ENCODE measurements around the gene BIRC7. TPM values are rescaled to one million over a fixed set of nuclear protein-coding genes. Genes with fewer than 3 reads are reported as not detected.

Gene BIRC7
- total and polyA plus RNA-seq, 2 donors (not counting 3 experiments of a cell fraction or from before 2014, with no cell fraction given) = not detected

DNA sequence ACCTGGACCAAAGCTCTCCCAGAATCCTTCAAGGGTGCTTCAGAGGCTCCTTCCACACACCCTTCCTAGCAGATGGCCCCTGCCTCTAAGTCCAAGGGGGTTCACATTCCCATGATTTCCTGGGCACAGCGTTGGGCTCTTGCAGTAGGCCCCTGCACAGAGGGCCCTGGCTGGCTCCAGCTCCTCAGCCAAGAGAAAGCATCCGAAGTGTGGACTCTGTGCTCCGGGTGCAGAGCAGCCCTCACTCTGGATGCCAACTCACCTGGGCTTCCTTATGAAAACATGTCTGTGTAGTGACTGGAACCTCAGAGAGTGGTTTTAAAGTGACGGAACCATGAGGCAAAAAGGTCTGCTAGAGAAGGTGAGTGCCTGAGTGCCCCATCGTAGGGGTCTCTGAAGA lies 31.3 kb upstream of the BIRC7 start:
- no peak overlapping the region for H3K9ac ChIP-seq (replicated peaks; ENCODE audit: extremely low read depth, insufficient read depth, low read length)
- DNase-seq (ENCODE audit: low read depth, low spot score) (no peak), FAIRE-seq (no peak)
- CTCF ChIA-PET = interaction anchor here (1.6 to 3.0 kb wide), 2 partner anchors 19 kb away, joined by 10 to 19 read pairs; no protein-coding TSS in a partner anchor
- H3K4me1 ChIP-seq (ENCODE audit: control insufficient read depth, extremely low read depth, insufficient read depth, low read length) = no peaks in the 10 kb centered on the region
- TF ChIP-seq JUN (IDR thresholded peaks at IDR 0.05; ENCODE audit: borderline replicate concordance, insufficient read depth, insufficient read length, low read depth) = no peak
- TF ChIP-seq, protein P1, sequence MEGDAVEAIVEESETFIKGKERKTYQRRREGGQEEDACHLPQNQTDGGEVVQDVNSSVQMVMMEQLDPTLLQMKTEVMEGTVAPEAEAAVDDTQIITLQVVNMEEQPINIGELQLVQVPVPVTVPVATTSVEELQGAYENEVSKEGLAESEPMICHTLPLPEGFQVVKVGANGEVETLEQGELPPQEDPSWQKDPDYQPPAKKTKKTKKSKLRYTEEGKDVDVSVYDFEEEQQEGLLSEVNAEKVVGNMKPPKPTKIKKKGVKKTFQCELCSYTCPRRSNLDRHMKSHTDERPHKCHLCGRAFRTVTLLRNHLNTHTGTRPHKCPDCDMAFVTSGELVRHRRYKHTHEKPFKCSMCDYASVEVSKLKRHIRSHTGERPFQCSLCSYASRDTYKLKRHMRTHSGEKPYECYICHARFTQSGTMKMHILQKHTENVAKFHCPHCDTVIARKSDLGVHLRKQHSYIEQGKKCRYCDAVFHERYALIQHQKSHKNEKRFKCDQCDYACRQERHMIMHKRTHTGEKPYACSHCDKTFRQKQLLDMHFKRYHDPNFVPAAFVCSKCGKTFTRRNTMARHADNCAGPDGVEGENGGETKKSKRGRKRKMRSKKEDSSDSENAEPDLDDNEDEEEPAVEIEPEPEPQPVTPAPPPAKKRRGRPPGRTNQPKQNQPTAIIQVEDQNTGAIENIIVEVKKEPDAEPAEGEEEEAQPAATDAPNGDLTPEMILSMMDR (IDR thresholded peaks at IDR 0.05; ENCODE audit: extremely low read depth in 1 of 2, insufficient read depth in 1 of 2, low read depth in 1 of 2, low read length in 2 of 2) = no peak
- no peak for TF ChIP-seq POLR2A (IDR thresholded peaks at IDR 0.05; ENCODE audit: low read depth, low read length)
- TF ChIP-seq FOS (IDR thresholded peaks at IDR 0.05; ENCODE audit: borderline replicate concordance, insufficient read depth, low read length) = no peak
- TF ChIP-seq EZH2 (IDR thresholded peaks at IDR 0.05; ENCODE audit: borderline replicate concordance, low read depth, low read length, severe bottlenecking) = no peak
- no peaks in the 10 kb centered on the region for H3K9me1 ChIP-seq (replicated peaks; ENCODE audit: control insufficient read depth, extremely low read depth, insufficient read depth, low read length)
- peaks cover 86% of the 10 kb centered on the region for H3K79me2 ChIP-seq (ENCODE audit: control insufficient read depth, insufficient read depth, low read length)
- POLR2A ChIA-PET = no interaction called here
- no TSS peak for BruUV-seq (replicated peaks)
- H3K4me2 ChIP-seq (ENCODE audit: insufficient read depth, low read length) = no peak overlapping the region
- intact Hi-C loops (cut with micrococcal nuclease) (no loop called here), dilution Hi-C loops (cut with MboI; ENCODE audit: extremely low pct_ligation_motif_present, low sequenced_read_pairs) (no loop called here)
- H3K27ac ChIP-seq (ENCODE audit: insufficient read depth, low read depth, low read length) = no peak overlapping the region
- no peak overlapping the region for H3K4me3 ChIP-seq (replicated peaks in 1 of 3; ENCODE audit: insufficient read depth in 1 of 3, low read depth in 1 of 3, low read length in 3 of 3)
- no peaks in the 10 kb centered on the region for H3K27me3 ChIP-seq (ENCODE audit: control insufficient read depth in 2 of 2, insufficient read depth in 2 of 2, low read length in 2 of 2)
- peaks cover 12 to 56% of the 10 kb centered on the region in 2 experiments for H3K36me3 ChIP-seq (ENCODE audit: control insufficient read depth in 2 of 2, extremely low read depth in 1 of 2, insufficient read depth in 2 of 2, low read length in 2 of 2)
- H4K20me1 ChIP-seq (replicated peaks; ENCODE audit: control insufficient read depth, extremely low read depth, insufficient read depth, low read length) = no peaks in the 10 kb centered on the region
- H3K9me3 ChIP-seq (replicated peaks; ENCODE audit: control insufficient read depth, insufficient read depth, low read length) = no peaks in the 10 kb centered on the region
- no peak overlapping the region for H2AFZ ChIP-seq (ENCODE audit: low read depth, low read length)

DNA sequence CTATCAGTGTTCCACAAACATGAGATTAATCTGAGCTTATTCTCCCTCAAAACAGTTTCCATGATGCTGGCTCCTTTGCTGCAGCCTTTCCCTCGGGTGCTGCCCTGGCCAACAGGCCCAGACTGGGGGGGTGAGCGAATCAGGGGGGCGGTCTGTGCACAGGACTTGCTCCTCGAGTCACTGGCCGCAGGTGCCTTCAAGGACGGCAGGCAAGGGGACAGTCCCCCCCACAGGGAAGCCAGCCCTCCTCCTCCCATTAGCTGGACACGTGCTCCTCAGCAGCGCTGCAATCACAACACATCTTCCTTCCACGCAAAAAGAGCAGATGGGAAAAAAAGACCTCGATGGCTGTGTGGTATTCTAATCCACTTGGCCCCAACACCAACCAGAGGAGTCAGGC lies 29.8 kb upstream of the BIRC7 start:
- DNase-seq (ENCODE audit: low read depth, low spot score) (no peak), FAIRE-seq (no peak)
- Histone ChIP-seq H3K9me3 (replicated peaks; ENCODE audit: control insufficient read depth, insufficient read depth, low read length) (no peaks in the 10 kb centered on the region), H3K9me1 (replicated peaks; ENCODE audit: control insufficient read depth, extremely low read depth, insufficient read depth, low read length) (no peaks in the 10 kb centered on the region), H3K27ac (ENCODE audit: insufficient read depth, low read depth, low read length) (no peak overlapping the region), H4K20me1 (replicated peaks; ENCODE audit: control insufficient read depth, extremely low read depth, insufficient read depth, low read length) (no peaks in the 10 kb centered on the region), H3K9ac (replicated peaks; ENCODE audit: extremely low read depth, insufficient read depth, low read length) (no peak overlapping the region), H3K79me2 (ENCODE audit: control insufficient read depth, insufficient read depth, low read length) (peaks cover 85% of the 10 kb centered on the region), H3K4me2 (ENCODE audit: insufficient read depth, low read length) (no peak overlapping the region), H3K4me3 (replicated peaks in 1 of 3; ENCODE audit: insufficient read depth in 1 of 3, low read depth in 1 of 3, low read length in 3 of 3) (no peak overlapping the region), H3K36me3 (ENCODE audit: control insufficient read depth in 2 of 2, extremely low read depth in 1 of 2, insufficient read depth in 2 of 2, low read length in 2 of 2) (peaks cover 12 to 64% of the 10 kb centered on the region in 2 experiments), H3K4me1 (ENCODE audit: control insufficient read depth, extremely low read depth, insufficient read depth, low read length) (no peaks in the 10 kb centered on the region), H2AFZ (ENCODE audit: low read depth, low read length) (no peak overlapping the region), H3K27me3 (ENCODE audit: control insufficient read depth in 2 of 2, insufficient read depth in 2 of 2, low read length in 2 of 2) (no peaks in the 10 kb centered on the region)
- BruUV-seq (replicated peaks) = no TSS peak
- TF ChIP-seq POLR2AphosphoS5 (IDR thresholded peaks at IDR 0.05; ENCODE audit: insufficient read depth, low read depth, low read length) = no peak
- no peak for TF ChIP-seq POLR2A (IDR thresholded peaks at IDR 0.05; ENCODE audit: low read depth, low read length)
- TF ChIP-seq GATA2 (IDR thresholded peaks at IDR 0.05; ENCODE audit: insufficient read depth, insufficient read length, low read depth, low read length) = no peak
- TF ChIP-seq, protein P1 (IDR thresholded peaks at IDR 0.05; ENCODE audit: extremely low read depth in 1 of 2, insufficient read depth in 1 of 2, low read depth in 1 of 2, low read length in 2 of 2) = no peak
- no peak for TF ChIP-seq JUN (IDR thresholded peaks at IDR 0.05; ENCODE audit: borderline replicate concordance, insufficient read depth, insufficient read length, low read depth)
- TF ChIP-seq, protein P2, sequence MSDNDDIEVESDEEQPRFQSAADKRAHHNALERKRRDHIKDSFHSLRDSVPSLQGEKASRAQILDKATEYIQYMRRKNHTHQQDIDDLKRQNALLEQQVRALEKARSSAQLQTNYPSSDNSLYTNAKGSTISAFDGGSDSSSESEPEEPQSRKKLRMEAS (IDR thresholded peaks at IDR 0.05; ENCODE audit: insufficient read depth, insufficient read length) = no peak
- no peak for TF ChIP-seq FOS (IDR thresholded peaks at IDR 0.05; ENCODE audit: borderline replicate concordance, insufficient read depth, low read length)
- TF ChIP-seq EZH2 (IDR thresholded peaks at IDR 0.05; ENCODE audit: borderline replicate concordance, low read depth, low read length, severe bottlenecking) = no peak
- no peak for TF ChIP-seq MYC (IDR thresholded peaks at IDR 0.05; ENCODE audit: low read depth, low read length)
- POLR2A ChIA-PET = no interaction called here
- dilution Hi-C loops (cut with MboI; ENCODE audit: extremely low pct_ligation_motif_present, low sequenced_read_pairs) = no loop called here
- intact Hi-C loops (cut with micrococcal nuclease) = no loop called here
- CTCF ChIA-PET = interaction anchor here (0.8 to 3.0 kb wide), 3 partner anchors 9 to 23 kb away, joined by 3 to 19 read pairs (median 9); partner anchors contain the start of gene YTHDF1

Data from endothelial cell of umbilical vein (primary cell).